NB4 (cell line): ENCODE measurements around the gene NPAS2.

Experiments
- DNase-seq: peaks from one replicate; pipeline ENCODE4 v3.0.0; 2010; ENCODE audit warnings: low read depth
- H3K4me3 ChIP-seq: one replicate; pipeline ENCODE4 v1.5.1; 2011; ENCODE audit warnings: mild to moderate bottlenecking, low read depth, low read length, moderate library complexity
- CTCF ChIP-seq: IDR thresholded peaks from one replicate; pipeline ENCODE4 v1.5.1; 2012; ENCODE audit warnings: low read depth, low read length
- MAX ChIP-seq: IDR thresholded peaks from 2 replicates; pipeline ENCODE4 v1.6.1; 2011; ENCODE audit warnings: low read depth, low read length
- MYC ChIP-seq: IDR thresholded peaks from 2 replicates; pipeline ENCODE4 v1.6.1; 2011; ENCODE audit warnings: low read depth, low read length
- POLR2A ChIP-seq: IDR thresholded peaks from 2 replicates; pipeline ENCODE4 v1.6.1; 2011; ENCODE audit warnings: mild to moderate bottlenecking; ENCODE audit not compliant: insufficient read length; ENCODE audit errors: extremely low read depth

The NPAS2 gene

GRCh38 chr2:100814453-100814852 lies 5.5 kb upstream of the NPAS2 start:
- no peak overlapping the region for H3K4me3 ChIP-seq
- no peak for DNase-seq
- TF ChIP-seq CTCF: no peak
- TF ChIP-seq MYC: no peak
- no peak for TF ChIP-seq POLR2A
- no peak for TF ChIP-seq MAX

- no peak for DNase-seq
Measured at GRCh38 chr2:100817388-100817985, 2.5 kb upstream of the NPAS2 start.

DNA sequence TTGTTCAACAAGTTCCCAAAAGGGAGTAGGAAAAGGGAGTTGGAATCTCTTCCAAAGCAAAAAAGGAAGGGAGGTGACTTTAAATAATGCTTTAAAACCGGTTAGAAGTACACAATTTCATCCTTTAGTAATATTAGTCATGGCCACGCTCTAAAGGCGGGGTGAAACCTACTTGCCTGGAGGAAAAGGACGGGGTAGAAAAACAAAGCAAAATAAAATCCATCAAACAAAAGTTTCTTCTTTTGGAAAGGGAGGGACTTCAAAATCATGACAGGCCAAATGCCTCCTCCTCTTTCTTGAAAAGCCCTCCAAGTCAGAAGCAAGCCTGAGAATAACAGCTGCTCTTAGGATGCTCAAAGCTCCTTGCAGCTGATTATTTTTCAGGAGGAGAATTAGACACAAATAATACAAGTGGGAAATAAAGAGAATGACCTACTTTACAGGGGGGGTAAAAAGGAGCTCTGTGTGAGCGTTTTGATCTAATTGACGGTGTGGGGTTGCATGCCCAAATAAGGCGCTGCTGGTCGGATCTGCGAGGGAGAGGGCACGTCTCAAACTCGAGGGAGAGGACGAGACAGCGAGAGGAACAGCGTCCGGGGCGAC lies 1.8 kb upstream of the NPAS2 start:
- DNase-seq: no peak
- no peak overlapping the region for H3K4me3 ChIP-seq
- TF ChIP-seq CTCF (no peak), POLR2A (no peak), MYC (no peak), MAX (no peak)

More at GRCh38 chr2:100817388-100817985, 2.5 kb upstream of the NPAS2 start:
- TF ChIP-seq MYC (no peak), MAX (no peak), POLR2A (no peak), CTCF (no peak)
- H3K4me3 ChIP-seq: no peak overlapping the region

DNA sequence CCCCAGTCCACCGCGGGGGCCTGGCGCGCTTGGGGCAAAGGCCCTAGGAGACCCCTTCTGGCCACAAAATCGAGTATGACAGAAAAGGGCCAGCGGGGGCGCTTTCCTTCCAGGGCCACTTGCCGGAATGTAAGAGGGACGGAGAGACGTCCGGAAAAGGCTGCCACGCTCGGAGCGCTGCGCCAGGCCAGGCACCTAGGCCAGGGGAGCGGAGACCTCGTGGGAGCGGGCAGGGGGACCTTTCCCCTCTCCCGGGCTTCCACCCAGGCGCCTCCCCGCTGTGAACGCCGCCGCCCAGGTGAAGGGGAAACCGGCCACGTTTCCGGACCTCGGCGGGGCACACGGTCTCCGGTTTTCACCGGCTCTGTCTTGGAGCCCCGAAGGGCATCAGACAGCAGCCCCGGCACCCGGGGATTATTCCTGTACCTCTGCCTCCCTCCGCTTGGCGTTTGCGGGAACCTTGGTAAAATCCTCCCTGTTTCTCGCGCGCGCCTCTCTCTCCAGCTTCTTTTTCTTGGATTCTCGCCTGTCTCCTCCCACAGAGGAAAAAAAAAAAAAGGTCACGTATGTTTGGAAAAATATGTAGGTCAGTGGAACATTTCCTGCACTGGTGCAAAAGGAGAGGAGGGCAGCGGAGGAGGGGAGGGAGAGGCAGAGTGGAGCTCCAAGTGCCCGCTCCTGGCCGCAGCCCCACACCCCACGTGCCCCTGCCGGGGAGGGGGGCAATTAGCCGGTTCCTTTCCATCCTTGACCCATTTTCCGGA lies 1.2 kb upstream of the NPAS2 start:
- H3K4me3 ChIP-seq: no peak overlapping the region
- TF ChIP-seq POLR2A: no peak
- TF ChIP-seq CTCF: no peak
- TF ChIP-seq MAX: no peak
- no peak for TF ChIP-seq MYC
- DNase-seq: no peak

DNA sequence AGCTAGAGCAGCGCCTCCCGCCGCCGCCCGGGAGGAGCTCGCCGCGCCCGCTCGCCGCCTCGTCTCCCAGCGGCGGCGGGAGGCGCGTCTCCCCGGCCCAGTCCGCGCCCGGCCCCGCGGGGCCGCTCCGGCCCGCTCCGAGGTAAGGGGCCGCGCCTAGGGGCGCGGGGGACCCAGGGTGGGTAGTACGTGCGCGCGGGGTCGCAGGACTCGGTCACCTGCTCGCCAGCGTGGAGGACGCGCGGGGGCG lies 259 bp downstream of the NPAS2 start:
- no peak for DNase-seq
- no peak for TF ChIP-seq CTCF
- no peak for TF ChIP-seq MYC
- TF ChIP-seq MAX: no peak
- TF ChIP-seq POLR2A: no peak
- no peak overlapping the region for H3K4me3 ChIP-seq
